Naive B cell (primary cell): ENCODE measurements around the gene FANCD2OS. TPM values are rescaled to one million over a fixed set of nuclear protein-coding genes. Genes with fewer than 3 reads are reported as not detected.

Experiments
- ATAC-seq, 2 donors: fragments of 150-1000 bp; cut with Tn5 transposase; 2 replicates each; pipeline ENCODE4 v1.10.0; 2021; ENCODE audit warnings: low read depth in 2 of 2, mild to moderate bottlenecking in 2 of 2, moderate library complexity in 2 of 2
- DNase-seq: peaks from one replicate; pipeline ENCODE4 v3.0.0; 2022
- H3K27ac Mint-ChIP-seq, 6 donors: one replicate each; pipeline ENCODE4 v1.8.0; 2020 to 2022; ENCODE audit warnings: mild to moderate bottlenecking in 6 of 6, mixed read lengths in 6 of 6, moderate library complexity in 5 of 6, inconsistent platforms in 2 of 6
- H3K27me3 Mint-ChIP-seq, 3 donors: one replicate each; pipeline ENCODE4 v1.8.0; 2021 to 2022; ENCODE audit warnings: mixed read lengths in 3 of 3, mild to moderate bottlenecking in 1 of 3
- H3K36me3 Mint-ChIP-seq, 2 donors: one replicate each; pipeline ENCODE4 v1.8.0; 2020 to 2022; ENCODE audit warnings: mixed read lengths in 2 of 2, inconsistent platforms in 1 of 2, mild to moderate bottlenecking in 1 of 2
- H3K4me1 Mint-ChIP-seq, 3 donors: one replicate each; pipeline ENCODE4 v1.8.0; 2020 to 2022; ENCODE audit warnings: mixed read lengths in 3 of 3, inconsistent platforms in 1 of 3, mild to moderate bottlenecking in 1 of 3, moderate library complexity in 1 of 3
- H3K4me3 Mint-ChIP-seq, 8 donors: one replicate each; pipeline ENCODE4 v1.8.0; 2020 to 2022; ENCODE audit warnings: mild to moderate bottlenecking in 8 of 8, mixed read lengths in 8 of 8, moderate library complexity in 8 of 8, inconsistent platforms in 2 of 8
- H3K9me3 Mint-ChIP-seq, 7 donors: one replicate each; pipeline ENCODE4 v1.8.0; 2020 to 2022; ENCODE audit warnings: mixed read lengths in 7 of 7, mild to moderate bottlenecking in 5 of 7, inconsistent platforms in 2 of 7, moderate library complexity in 1 of 7
- polyA plus RNA-seq, 6 donors: library from polyadenylated mRNA; unstranded; fragments of 300-500 nt; fragmentation: Illumina TruSeq; gene quantifications; one replicate each; pipeline ENCODE4 v1.2.3, GENCODE V29; 2021; ENCODE audit warnings: low read depth in 6 of 6

Gene FANCD2OS, protein sequence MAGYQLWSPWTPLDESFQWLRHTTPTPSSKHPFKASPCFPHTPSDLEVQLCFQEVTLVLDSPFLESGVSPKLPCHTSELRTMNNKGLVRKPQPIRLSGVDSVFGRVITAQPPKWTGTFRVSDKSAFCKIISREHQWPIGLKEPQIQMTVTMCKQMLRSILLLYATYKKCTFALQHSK
- 1 to 10 TPM in 1 of 6 donors, not detected in 5; 1.0 TPM for polyA plus RNA-seq

DNA sequence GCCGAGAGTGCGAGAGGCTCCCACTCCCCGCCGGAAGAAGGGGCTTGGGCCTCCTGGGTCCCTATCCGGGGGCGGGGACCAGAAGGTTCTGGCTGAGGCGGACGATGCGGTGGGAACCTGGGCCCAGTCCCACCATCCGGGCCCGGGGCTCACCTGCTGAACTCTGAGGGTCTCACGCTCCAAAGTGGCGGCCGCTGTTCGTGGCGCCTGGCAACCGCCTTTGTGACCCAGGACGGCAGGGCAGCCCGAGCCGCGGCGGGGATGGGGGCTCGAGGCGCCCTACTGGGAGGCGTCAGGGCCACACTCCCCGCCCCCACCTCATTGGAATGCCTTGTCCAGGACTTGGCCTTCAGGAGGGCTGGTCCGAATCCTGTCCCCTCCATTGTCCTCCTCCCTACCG, at the start of gene FANCD2OS:
Gene FANCD2OS (minus strand): TSS at position 165 of the 400 bp plus-strand sequence. CDS start 3,481 bp downstream, outside the sequence.
- Mint-ChIP-seq H3K36me3 (peaks cover 0 to 7% of the 10 kb centered on the region in 2 donors), H3K27me3 (peaks cover 0 to 4% (median 0%) of the 10 kb centered on the region in 3 donors)

DNA sequence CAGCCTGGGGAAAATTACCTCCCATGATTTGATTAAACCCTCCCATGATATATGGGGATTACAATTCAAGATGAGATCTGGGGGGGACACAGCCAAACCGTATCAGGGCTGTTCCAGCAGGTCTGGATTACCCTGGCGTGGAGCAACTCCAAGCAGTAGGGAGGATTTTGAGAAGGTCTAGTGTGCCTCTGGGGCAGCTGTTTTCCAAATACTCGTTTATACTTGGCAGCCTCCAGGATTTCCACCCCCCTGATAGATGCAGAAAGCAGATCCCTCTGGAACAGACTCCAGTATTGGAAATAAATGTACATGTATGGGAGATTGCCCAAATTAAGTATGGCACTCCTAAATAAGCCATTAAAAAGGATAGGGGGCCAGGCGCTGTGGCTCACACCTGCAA, 49.0 kb upstream of the FANCD2OS start:
- Mint-ChIP-seq H3K27me3 (no peaks in the 10 kb centered on the region), H3K36me3 (no peaks in the 10 kb centered on the region), H3K27ac (peak overlapping the region in 1 of 6 donors; percentile 12), H3K4me1 (peaks cover 0 to 3% (median under 1%) of the 10 kb centered on the region in 3 donors), H3K4me3 (no peak overlapping the region), H3K9me3 (no peaks in the 10 kb centered on the region)
- DNase-seq (no peak), ATAC-seq (no peak)

More for the DNA sequence above, at the start of gene FANCD2OS:
- Mint-ChIP-seq H3K4me3 (peak within 1 kb of the TSS in 2 of 8 donors; percentile 3 to 80), H3K4me1 (peaks cover 0 to 3% (median 0%) of the 10 kb centered on the region in 3 donors), H3K9me3 (no peaks in the 10 kb centered on the region), H3K27ac (no peak within 1 kb of the TSS)
- no peak for DNase-seq
- ATAC-seq: no peak

DNA sequence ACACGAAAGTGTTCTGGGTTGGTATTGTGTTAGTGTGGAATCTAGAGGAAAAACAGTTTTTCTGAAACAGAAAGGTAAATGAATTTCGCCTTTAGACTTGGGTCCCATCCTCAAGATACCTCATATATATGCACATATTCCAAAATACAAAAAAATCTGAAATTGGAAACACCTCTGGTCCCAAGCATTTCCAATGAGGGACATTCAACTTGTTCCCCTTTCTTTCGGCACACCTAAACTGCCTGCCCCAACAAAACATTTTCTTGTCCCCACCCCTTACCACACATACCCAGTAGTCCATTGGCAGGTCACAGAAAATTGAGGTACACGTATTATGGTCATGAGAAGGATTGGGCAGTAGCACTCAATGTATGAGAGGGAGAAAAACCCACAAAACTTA, 47.6 kb upstream of the FANCD2OS start:
- no peaks in the 10 kb centered on the region for H3K9me3 Mint-ChIP-seq
- peaks cover 0 to 5% of the 10 kb centered on the region in 2 donors for H3K36me3 Mint-ChIP-seq
- ATAC-seq (no peak), DNase-seq (no peak)
- no peaks in the 10 kb centered on the region for H3K27me3 Mint-ChIP-seq
- H3K4me3 Mint-ChIP-seq: no peak overlapping the region
- peak overlapping the region in 2 of 6 donors; percentile 26 to 53 for H3K27ac Mint-ChIP-seq
- no peaks in the 10 kb centered on the region for H3K4me1 Mint-ChIP-seq

DNA sequence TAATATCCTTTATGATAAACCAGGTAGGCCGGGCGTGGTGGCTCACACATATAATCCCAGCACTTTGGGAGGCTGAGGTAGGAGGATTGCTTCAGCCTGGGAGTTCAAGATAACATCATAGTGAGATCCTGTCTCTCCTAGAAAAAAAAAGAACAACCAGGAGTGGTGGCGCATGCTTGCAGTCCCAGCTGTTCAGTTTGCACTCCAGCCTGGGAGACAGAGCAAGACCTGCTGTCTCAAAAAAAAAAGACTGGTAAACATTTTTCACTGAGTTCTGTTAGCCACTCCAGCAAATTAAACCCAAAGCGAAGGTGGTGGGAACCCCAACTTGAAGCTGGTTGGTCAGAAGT, 47.0 kb upstream of the FANCD2OS start:
- ATAC-seq (no peak), DNase-seq (no peak)
- no peaks in the 10 kb centered on the region for H3K27me3 Mint-ChIP-seq
- peak overlapping the region in 1 of 6 donors; percentile 68 for H3K27ac Mint-ChIP-seq
- H3K9me3 Mint-ChIP-seq: no peaks in the 10 kb centered on the region
- H3K36me3 Mint-ChIP-seq: peaks cover 1 to 5% of the 10 kb centered on the region in 2 donors
- H3K4me1 Mint-ChIP-seq: peaks cover 0 to 4% (median 1%) of the 10 kb centered on the region in 3 donors
- peak overlapping the region in 1 of 8 donors; percentile 22 for H3K4me3 Mint-ChIP-seq

DNA sequence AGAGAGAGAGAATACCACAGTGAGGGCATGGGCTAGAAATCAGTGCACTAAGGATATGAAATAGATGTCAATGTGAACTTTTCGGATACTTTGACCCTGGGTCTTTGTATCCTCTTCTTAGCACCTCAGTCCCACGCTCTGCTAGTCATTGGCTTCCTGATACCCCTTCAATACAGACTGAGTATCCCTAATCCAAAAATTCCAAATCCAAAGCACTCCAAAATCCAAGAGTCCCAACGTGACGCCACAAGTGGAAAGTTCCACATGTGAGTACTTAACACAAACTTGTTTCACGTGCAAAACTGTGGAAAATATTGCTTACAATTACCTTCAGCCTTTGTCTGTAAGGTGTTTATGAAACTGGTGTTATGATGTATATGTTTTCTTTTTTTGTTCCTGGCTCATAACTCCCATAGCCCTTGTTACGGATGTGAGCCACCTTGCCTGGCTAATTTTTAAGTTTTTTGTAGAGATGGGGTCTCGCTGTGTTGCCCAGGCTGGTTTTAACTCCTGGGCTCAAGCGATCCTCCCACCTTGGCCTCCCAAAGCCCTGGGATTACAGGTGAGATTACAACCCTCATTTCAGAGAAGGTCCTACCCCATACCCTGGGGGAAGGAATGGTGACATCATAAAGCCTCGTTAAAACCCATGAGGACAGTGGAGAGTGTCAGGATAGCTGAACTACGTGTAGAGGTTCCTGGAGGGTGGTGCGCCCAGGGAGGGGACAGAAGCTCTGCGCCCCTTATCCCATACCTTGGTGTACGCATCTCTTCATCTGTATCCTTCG, 46.5 kb upstream of the FANCD2OS start:
- Mint-ChIP-seq H3K4me3 (peak overlapping the region in 1 of 8 donors; percentile 22), H3K27me3 (no peaks in the 10 kb centered on the region), H3K4me1 (peaks cover 4 to 8% (median 7%) of the 10 kb centered on the region in 3 donors), H3K27ac (peak overlapping the region in 2 of 6 donors; percentile 48 to 68), H3K36me3 (peaks cover 7 to 11% of the 10 kb centered on the region in 2 donors), H3K9me3 (no peaks in the 10 kb centered on the region)
- no peak for ATAC-seq
- DNase-seq: no peak

DNA sequence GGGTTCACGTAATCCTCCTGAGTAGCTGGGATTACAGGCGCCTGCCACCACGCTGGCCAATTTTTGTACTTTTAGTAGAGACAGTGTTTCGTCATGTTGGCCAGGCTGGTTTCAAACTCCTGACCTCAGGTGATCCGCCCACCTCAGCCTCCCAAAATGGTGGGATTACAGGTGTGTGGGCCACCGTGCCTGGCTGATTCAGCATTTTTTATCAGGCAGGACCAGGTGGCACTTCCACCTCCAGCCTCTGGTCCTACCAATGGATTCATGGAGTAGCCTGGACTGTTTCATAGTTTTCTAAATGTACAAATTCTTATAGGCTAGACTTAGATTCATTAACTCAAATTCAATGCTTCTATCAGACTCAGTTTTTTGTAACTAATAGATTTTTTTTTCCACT, 42.9 kb upstream of the FANCD2OS start:
- DNase-seq (no peak), ATAC-seq (no peak)
- H3K9me3 Mint-ChIP-seq: no peaks in the 10 kb centered on the region
- peak overlapping the region in 3 of 6 donors; percentile 34 to 76 (median 47) for H3K27ac Mint-ChIP-seq
- H3K4me3 Mint-ChIP-seq: no peak overlapping the region
- H3K27me3 Mint-ChIP-seq: no peaks in the 10 kb centered on the region
- peaks cover 7 to 11% of the 10 kb centered on the region in 2 donors for H3K36me3 Mint-ChIP-seq
- peaks cover 10 to 25% (median 22%) of the 10 kb centered on the region in 3 donors for H3K4me1 Mint-ChIP-seq

DNA sequence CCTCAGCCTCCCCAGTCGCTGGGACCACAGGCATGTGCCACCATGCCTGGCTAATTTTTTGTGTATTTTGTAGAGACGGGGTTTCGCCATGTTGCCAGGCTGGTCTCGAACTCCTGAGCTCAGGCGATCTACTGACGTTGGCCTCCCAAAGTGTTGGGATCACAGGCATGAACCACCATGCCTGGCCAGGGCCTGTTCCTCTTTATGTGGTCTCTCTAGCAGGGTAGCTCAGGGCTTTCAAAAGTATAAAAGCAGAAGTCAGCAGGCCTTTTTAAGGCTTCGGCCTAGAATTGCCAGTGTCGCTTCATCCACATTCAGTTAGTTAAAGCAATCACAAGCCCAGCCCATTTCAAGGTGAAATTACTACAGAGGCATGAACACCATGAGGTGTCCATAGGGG, 41.2 kb upstream of the FANCD2OS start:
- Mint-ChIP-seq H3K4me1 (peaks cover 18 to 36% (median 31%) of the 10 kb centered on the region in 3 donors), H3K9me3 (no peaks in the 10 kb centered on the region), H3K36me3 (peaks cover 7 to 14% of the 10 kb centered on the region in 2 donors), H3K27me3 (no peaks in the 10 kb centered on the region), H3K27ac (peak overlapping the region; percentile 73 to 96 (median 84)), H3K4me3 (peak overlapping the region in 6 of 8 donors; percentile 28 to 74 (median 40))
- peak; percentile 32 for DNase-seq
- peak; percentile 66 to 89 for ATAC-seq

DNA sequence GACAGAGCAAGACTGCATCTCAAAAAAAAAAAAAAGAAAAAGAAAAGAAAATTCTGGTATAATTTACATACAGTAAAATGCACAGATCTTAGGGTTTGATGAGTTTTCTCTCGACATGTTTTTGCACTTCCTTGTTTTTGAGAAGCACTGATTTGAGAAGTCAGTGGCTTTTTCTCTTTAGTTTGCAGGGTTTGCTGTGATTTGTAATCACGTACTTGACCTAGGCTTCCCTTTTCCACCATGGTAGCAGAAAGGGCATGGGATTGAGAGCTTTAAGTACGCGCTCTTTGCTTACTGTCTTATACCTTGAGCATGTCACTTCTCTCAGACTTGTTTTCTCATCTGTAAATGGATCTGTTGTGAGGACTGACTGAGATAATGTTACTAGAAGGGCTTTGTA, 37.6 kb upstream of the FANCD2OS start:
- H3K27me3 Mint-ChIP-seq: no peaks in the 10 kb centered on the region
- H3K27ac Mint-ChIP-seq: peak overlapping the region; percentile 56 to 94 (median 80)
- peaks cover 7 to 9% of the 10 kb centered on the region in 2 donors for H3K36me3 Mint-ChIP-seq
- peaks cover 27 to 66% (median 45%) of the 10 kb centered on the region in 3 donors for H3K4me1 Mint-ChIP-seq
- DNase-seq (no peak), ATAC-seq (no peak)
- no peaks in the 10 kb centered on the region for H3K9me3 Mint-ChIP-seq
- peak overlapping the region; percentile 51 to 80 (median 78) for H3K4me3 Mint-ChIP-seq

DNA sequence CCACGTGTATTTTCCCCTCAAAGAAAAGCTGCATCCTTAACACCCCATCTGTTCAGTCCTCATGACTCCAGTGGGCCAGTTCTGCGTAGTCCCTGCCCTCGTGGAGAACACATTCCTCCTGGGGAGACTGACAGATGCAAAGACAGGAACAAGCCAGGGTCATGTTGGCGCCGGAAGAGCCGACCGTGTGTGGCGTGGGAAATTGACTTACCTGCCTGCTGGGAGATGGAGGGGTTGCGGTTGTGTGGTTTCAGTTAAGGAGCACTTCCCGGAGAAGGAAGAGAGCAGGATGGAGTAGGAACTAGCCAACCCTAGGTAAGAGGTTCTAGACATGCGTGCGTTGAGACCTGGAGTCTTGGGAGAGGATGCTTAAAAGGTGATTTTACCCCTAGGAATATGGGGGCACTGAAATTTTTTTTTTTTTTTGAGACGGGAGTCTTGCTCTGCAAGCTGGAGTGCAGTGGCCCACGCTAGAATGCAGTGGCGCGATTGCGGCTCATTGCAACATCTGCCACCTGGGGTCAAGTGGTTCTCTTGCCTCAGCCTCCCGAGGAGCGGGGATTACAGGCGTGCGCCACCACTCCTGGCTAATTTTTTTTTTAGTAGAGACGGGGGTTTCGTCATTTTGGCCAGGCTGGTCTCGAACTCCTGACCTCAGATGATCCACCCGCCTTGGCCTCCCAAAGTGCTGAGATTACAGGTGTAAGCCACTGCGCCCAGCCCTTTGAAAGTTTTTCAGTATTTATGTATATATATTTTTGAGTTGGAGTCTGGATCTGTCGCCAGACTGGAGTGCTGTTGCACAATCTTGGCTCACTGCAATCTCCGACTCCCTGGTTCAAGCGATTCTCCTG, 34.9 kb upstream of the FANCD2OS start:
- Mint-ChIP-seq H3K27me3 (no peaks in the 10 kb centered on the region), H3K9me3 (no peaks in the 10 kb centered on the region), H3K36me3 (peaks cover 0 to 3% of the 10 kb centered on the region in 2 donors), H3K27ac (peak overlapping the region; percentile 93 to 99 (median 97)), H3K4me1 (peaks cover 17 to 51% (median 31%) of the 10 kb centered on the region in 3 donors), H3K4me3 (peak overlapping the region; percentile 80 to 99 (median 96))
- ATAC-seq (no peak), DNase-seq (no peak)

DNA sequence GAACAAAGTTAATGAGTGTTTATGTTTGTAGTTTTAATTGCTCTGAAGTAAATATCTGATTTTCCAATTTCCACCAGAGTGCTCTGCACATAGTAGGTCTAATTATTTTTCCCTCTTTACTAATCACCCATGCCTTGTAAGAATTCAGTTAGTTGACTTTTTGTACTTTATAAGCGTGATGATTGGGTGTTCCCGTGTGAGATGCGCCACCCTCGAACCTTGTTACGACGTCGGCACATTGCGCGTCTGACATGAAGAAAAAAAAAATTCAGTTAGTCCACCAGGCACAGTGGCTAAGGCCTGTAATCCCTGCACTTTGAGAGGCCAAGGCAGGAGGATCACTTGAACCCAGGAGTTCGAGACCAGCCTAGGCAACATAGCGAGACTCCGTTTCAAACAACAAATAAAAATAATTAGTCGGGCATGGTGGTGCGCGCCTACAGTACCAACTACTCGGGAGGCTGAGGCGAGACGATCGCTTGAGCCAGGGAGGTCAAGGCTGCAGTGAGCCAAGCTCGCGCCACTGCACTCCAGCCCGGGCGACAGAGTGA, 33.0 kb upstream of the FANCD2OS start:
- H3K27me3 Mint-ChIP-seq: no peaks in the 10 kb centered on the region

DNA sequence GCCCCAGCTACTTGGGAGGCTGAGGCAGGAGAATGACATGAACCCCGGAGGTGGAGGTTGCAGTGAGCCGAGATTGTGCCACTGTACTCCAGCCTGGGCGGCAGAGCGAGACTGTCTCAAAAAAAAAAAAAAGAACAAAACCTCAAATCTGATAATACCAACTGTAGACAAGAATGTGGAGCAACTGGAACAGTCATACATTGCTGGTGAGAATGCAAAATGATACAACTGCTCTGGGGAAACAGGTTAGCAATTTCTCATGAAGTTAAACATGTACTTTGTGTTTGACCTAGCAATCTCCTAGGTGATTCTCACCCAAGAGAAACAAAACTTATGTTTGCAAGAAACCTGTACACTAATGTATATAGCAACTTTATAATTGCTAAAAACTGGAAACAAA, 29.1 kb upstream of the FANCD2OS start:
- Mint-ChIP-seq H3K27me3 (no peaks in the 10 kb centered on the region), H3K27ac (no peak overlapping the region), H3K9me3 (peaks cover 0 to 2% (median 0%) of the 10 kb centered on the region in 7 donors), H3K4me1 (peaks cover 0 to 9% (median 0%) of the 10 kb centered on the region in 3 donors), H3K4me3 (peak overlapping the region in 1 of 8 donors; percentile 44), H3K36me3 (no peaks in the 10 kb centered on the region)
- ATAC-seq (no peak), DNase-seq (no peak)

More for the DNA sequence above, 33.0 kb upstream of the FANCD2OS start:
- peak overlapping the region in 4 of 6 donors; percentile 93 to 99 (median 96) for H3K27ac Mint-ChIP-seq
- peak overlapping the region; percentile 80 to 99 (median 96) for H3K4me3 Mint-ChIP-seq
- H3K36me3 Mint-ChIP-seq: peaks cover 0 to 3% of the 10 kb centered on the region in 2 donors
- H3K4me1 Mint-ChIP-seq: peaks cover 17 to 40% (median 24%) of the 10 kb centered on the region in 3 donors
- DNase-seq: no peak
- H3K9me3 Mint-ChIP-seq: no peaks in the 10 kb centered on the region
- ATAC-seq: no peak

DNA sequence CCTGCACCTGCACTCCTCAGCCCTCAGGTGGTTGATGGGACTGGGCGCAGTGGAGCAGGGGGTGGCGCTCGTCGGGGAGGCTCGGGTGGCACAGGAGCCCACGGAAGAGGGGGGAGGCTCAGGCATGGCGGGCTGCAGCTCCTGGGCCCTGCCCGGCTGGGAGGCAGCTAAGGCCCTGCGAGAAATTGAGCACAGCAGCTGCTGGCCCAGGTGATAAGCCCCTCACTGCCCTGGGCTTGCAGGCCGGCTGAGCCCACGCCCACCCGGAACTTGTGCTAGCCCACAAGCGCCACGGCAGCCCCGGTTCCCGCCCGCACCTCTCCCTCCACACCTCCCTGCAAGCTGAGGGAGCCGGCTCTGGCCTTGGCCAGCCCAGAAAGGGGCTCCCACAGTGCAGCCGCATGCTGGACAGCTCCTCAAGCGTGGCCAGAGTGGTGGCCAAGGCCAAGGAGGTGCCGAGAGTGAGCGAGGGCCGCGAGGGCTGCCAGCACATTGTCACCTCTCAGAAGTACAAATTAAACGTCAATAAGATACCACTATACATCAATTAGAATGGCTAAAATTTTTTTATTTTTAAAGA, 28.5 kb upstream of the FANCD2OS start:
- ATAC-seq (no peak), DNase-seq (no peak)
- Mint-ChIP-seq H3K4me1 (peaks cover 0 to 7% (median 0%) of the 10 kb centered on the region in 3 donors), H3K4me3 (no peak overlapping the region), H3K27me3 (no peaks in the 10 kb centered on the region), H3K36me3 (no peaks in the 10 kb centered on the region), H3K27ac (no peak overlapping the region), H3K9me3 (peaks cover 0 to 2% (median 0%) of the 10 kb centered on the region in 7 donors)
